K562 (cell line): ENCODE data around the gene MIDN. TPM values are rescaled to one million over a fixed set of nuclear protein-coding genes. Genes with fewer than 3 reads are reported as not detected.
A peak's percentile ranks its signal among the peaks of the same experiment; 100 is the strongest.

Source experiments
- ATAC-seq: fragments of 200-7000 bp; cut with Tn5 transposase; 3 replicates; pipeline ENCODE4 v1.9.1; 2020; ENCODE audit warnings: moderate library complexity
- BruUV-seq: library from RNA; stranded (reverse); fragments of 400-500 nt; replicated peaks from 2 replicates; lab custom pipeline; 2021; lab: Mats Ljungman, UMichigan
- CTCF ChIA-PET: fragments of 300-600 bp; formaldehyde crosslinking; extraction: SDS; loops from one replicate; lab custom pipeline; 2021; ENCODE audit warnings: low intra/inter-chr PET ratio; lab: Yijun Ruan, JAX
- POLR2A ChIA-PET: fragments of 300-600, 350-650 bp; sonication (Branson Sonifier 250); formaldehyde crosslinking; extraction: SDS; loops from one replicate; lab custom pipeline; 2021; ENCODE audit warnings: antibody characterized with exemption, inconsistent platforms; lab: Yijun Ruan, JAX
- DNase-seq, 4 experiments: peaks; one replicate each; pipeline versions ENCODE4 v3.0.0 to v3.0.0-alpha.2; 2011 to 2018; ENCODE audit warnings: low spot score in 3 of 4, mixed read lengths in 3 of 4; ENCODE audit errors: extremely low read depth in 1 of 4
- FAIRE-seq: peaks from 2 replicates; lab custom pipeline; 2011; peaks lifted over from hg19 to GRCh38; lab: Jason Lieb, UNC
- H2AFZ ChIP-seq: 2 replicates; pipeline ENCODE4 v1.6.0; 2011; ENCODE audit warnings: low read depth, low read length, control low read depth, inconsistent platforms
- H3K27ac ChIP-seq: fragments of 200-600 bp; 3 replicates; pipeline ENCODE4 v1.8.0; 2011; ENCODE audit warnings: low read depth, mild to moderate bottlenecking, control low read depth, inconsistent platforms, low read length, moderate library complexity, mixed read lengths; ENCODE audit errors: extremely low read depth
- H3K27me3 ChIP-seq, 2 experiments: fragments of 300-600 bp in 1 of 2; 2 replicates in 1 of 2; 3 replicates in 1 of 2; pipeline versions ENCODE4 v1.6.0 to v1.8.0; 2011; ENCODE audit warnings: inconsistent platforms in 2 of 2, low read length in 2 of 2, mild to moderate bottlenecking in 1 of 2, mixed read lengths in 1 of 2, moderate library complexity in 1 of 2; ENCODE audit not compliant: control insufficient read depth in 2 of 2, insufficient read depth in 2 of 2
- H3K36me3 ChIP-seq: fragments of 300-600 bp; 3 replicates; pipeline ENCODE4 v1.8.0; 2011; ENCODE audit warnings: mild to moderate bottlenecking, low read length, inconsistent platforms; ENCODE audit not compliant: control insufficient read depth, insufficient read depth
- H3K4me1 ChIP-seq, 2 experiments: fragments of 200-600 bp in 1 of 2; replicated peaks in 1 of 2; 2 replicates in 1 of 2; 3 replicates in 1 of 2; pipeline versions ENCODE4 v1.5.1 to v1.8.0; 2011; ENCODE audit warnings: inconsistent platforms in 2 of 2, low read length in 2 of 2, mild to moderate bottlenecking in 1 of 2, mixed read lengths in 1 of 2, moderate library complexity in 1 of 2; ENCODE audit not compliant: control insufficient read depth in 2 of 2, insufficient read depth in 2 of 2
- H3K4me2 ChIP-seq: 2 replicates; pipeline ENCODE4 v1.6.1; 2011; ENCODE audit warnings: low read length, control low read depth, inconsistent platforms, mixed read lengths; ENCODE audit not compliant: insufficient read depth
- H3K4me3 ChIP-seq: fragments of 200-600 bp; sonication (generic), shearing (Covaris generic); 2 replicates; pipeline ENCODE4 v1.5.1; 2016; ENCODE audit warnings: control low read depth, inconsistent platforms
- H3K79me2 ChIP-seq: fragments of 200-600 bp; 3 replicates; pipeline ENCODE4 v1.8.0; 2011; ENCODE audit warnings: low read length, inconsistent platforms; ENCODE audit not compliant: control insufficient read depth, insufficient read depth
- H3K9ac ChIP-seq, 2 experiments: 2 replicates each; pipeline versions ENCODE4 v1.6.0 to v1.6.1; 2011; ENCODE audit warnings: low read depth in 2 of 2, low read length in 2 of 2, control low read depth in 1 of 2, inconsistent platforms in 1 of 2, mild to moderate bottlenecking in 1 of 2, mixed read lengths in 1 of 2; ENCODE audit not compliant: insufficient read depth in 1 of 2
- H3K9me1 ChIP-seq: one replicate; pipeline ENCODE4 v1.6.0; 2011; ENCODE audit warnings: inconsistent platforms, mild to moderate bottlenecking, low read length, moderate library complexity; ENCODE audit not compliant: control insufficient read depth, insufficient read depth
- H3K9me3 ChIP-seq: replicated peaks from 2 replicates; pipeline ENCODE4 v1.5.1; 2011; ENCODE audit warnings: low read depth, low read length, inconsistent platforms; ENCODE audit not compliant: control insufficient read depth, insufficient read depth
- H4K20me1 ChIP-seq: replicated peaks from 2 replicates; pipeline ENCODE4 v1.6.1; 2011; ENCODE audit warnings: low read length, inconsistent platforms, mixed read lengths; ENCODE audit not compliant: control insufficient read depth, insufficient read depth
- CHD2 ChIP-seq: IDR thresholded peaks from 2 replicates; pipeline ENCODE4 v1.6.1; 2011; ENCODE audit warnings: low read depth, low read length
- RAD21 ChIP-seq, 2 experiments: fragments of 250-450 bp in 1 of 2; fragments of 450-650 bp in 1 of 2; sonication (Bioruptor Pico) in 1 of 2; formaldehyde crosslinking in 1 of 2; IDR thresholded peaks in 1 of 2; conservative IDR thresholded peaks in 1 of 2; 2 replicates each; pipeline versions ENCODE4 v1.4.0 to v1.8.0; 2020 to 2022; ENCODE audit warnings: mild to moderate bottlenecking in 2 of 2, moderate library complexity in 1 of 2
- YY1 ChIP-seq, 3 experiments: IDR thresholded peaks; 2 replicates each; pipeline ENCODE4 v1.6.1; 2011; ENCODE audit warnings: low read length in 2 of 3, mild to moderate bottlenecking in 2 of 3, moderate library complexity in 2 of 3, borderline replicate concordance in 1 of 3, control low read depth in 1 of 3, low read depth in 1 of 3; ENCODE audit not compliant: insufficient read depth in 3 of 3, insufficient replicate concordance in 2 of 3, control insufficient read depth in 1 of 3, insufficient read length in 1 of 3; ENCODE audit errors: extremely low read depth in 1 of 3
- WGBS: fragments of 100-300 bp; shearing (Covaris generic); methylation state at CpG from one replicate; pipeline ENCODE4 v1.1.6; 2016; ENCODE audit warnings: low coverage, mixed read lengths; ENCODE audit not compliant: insufficient coverage; ENCODE audit errors: missing lambda C conversion rate; 5-methylcytosine and 5-hydroxymethylcytosine counted together
- in situ Hi-C: fragments of 300-500 bp; cut with MboI; formaldehyde crosslinking; loops from 4 replicates; pipeline ENCODE4 v1.15.0; 2018; ENCODE audit warnings: inconsistent platforms, mixed read lengths
- intact Hi-C: fragments of 100-400 bp; cut with micrococcal nuclease; formaldehyde crosslinking; loops from 2 replicates; pipeline ENCODE4 v1.14.2; 2022
- polyA plus RNA-seq, 8 experiments: library from polyadenylated mRNA; depleted of rRNA in 4 of 8; stranded (reverse) in 5 of 8; unstranded in 3 of 8; fragments of >200 nt; fragmentation: Nextera tagmentation in 2 of 8; fragmentation: Illumina TruSeq in 1 of 8; extraction: Ambion mirVana in 2 of 8; extraction: Trizol in 1 of 8; gene quantifications; 2 replicates each; pipeline versions ENCODE4 v1.2.1 to v1.2.3, GENCODE V29; 2011 to 2014; ENCODE audit warnings: inconsistent platforms in 1 of 8, missing spikeins in 1 of 8
- total RNA-seq, 7 experiments: library from RNA; depleted of rRNA in 6 of 7; stranded (reverse); fragments of >200 nt in 6 of 7; fragmentation: Illumina TruSeq in 2 of 7; extraction: Trizol in 2 of 7; gene quantifications; 2 replicates each; pipeline versions ENCODE4 v1.2.1 to v1.2.3, GENCODE V29; 2011 to 2021; ENCODE audit warnings: low replicate concordance in 1 of 7
- TF ChIP-seq, protein P1 (sequence below): IDR thresholded peaks from 2 replicates; pipeline ENCODE4 v1.6.1; 2016; ENCODE audit warnings: missing genetic modification characterization, missing compliant biosample characterization

Gene MIDN
- total and polyA plus RNA-seq, 9 of the 15 experiments (the other 6 are each of a cell fraction or from before 2014, with no cell fraction given): 0.17 to 120 (median 10.1) TPM

DNA sequence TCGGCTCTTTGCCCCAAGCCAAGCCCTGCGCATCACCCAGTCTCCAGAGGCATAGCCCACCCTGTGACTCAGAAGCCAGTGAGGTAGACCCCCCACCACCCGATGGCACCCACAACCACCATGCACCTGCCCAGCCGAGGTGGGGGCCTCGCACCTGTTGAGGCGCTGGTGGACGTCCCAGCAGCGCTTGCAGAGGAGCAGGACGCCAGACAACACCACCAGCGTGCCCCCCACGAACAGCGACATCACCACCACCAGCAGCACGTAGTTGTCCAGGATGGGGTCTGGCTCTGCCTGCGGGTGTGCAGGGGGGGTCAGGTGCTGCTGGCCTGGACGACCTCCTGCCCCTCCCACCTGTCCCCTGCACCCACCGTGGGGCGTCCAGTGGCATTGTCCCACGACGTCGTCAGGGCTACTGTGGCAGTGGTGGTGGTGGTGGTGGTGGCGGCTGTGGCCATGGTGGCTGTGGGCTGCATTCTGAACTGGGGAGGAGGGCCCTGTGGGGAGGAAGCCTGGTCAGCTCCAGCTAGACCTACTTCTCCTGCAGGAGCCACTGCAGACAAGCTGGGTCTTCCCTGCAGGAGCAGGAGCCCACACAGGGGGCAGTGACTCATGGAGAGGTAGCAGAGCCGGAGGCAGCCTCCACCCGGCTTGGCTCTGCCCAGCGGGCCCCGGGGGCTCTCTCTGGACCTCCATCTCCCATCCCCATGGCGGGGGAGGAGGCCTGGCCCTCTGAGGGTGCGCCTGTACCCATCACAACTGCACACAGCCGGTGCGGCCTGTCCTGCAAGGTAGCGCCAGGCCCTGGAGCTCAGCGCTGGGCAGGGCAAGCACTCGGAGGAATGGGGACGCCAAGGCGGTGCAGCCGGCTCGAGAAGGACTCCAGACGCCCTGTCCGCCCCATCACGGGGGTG is 12.5 kb upstream of the MIDN start:
- Histone ChIP-seq H3K27me3 (no peaks in the 10 kb centered on the region), H3K4me1 (peaks cover 14 to 99% of the 10 kb centered on the region in 2 experiments), H3K9me3 (no peaks in the 10 kb centered on the region), H3K9ac (peak overlapping the region in 1 of 2 experiments; percentile 35; a peak in 1 of 4 replicates), H4K20me1 (no peaks in the 10 kb centered on the region), H3K79me2 (peaks cover 7% of the 10 kb centered on the region; the same call in 1 of the 3 replicates), H2AFZ (no peak overlapping the region), H3K9me1 (no peaks in the 10 kb centered on the region), H3K27ac (no peak overlapping the region), H3K4me2 (no peak overlapping the region), H3K4me3 (no peak overlapping the region), H3K36me3 (peaks cover 40% of the 10 kb centered on the region; the same call in 1 of the 3 replicates)
- intact Hi-C loops: loop anchor here (2.0 kb wide), 1 partner anchor 15 kb away; no protein-coding TSS in a partner anchor
- TF ChIP-seq RAD21 (CRISPR knock-in tag; conservative IDR thresholded peaks at IDR 0.05 in 1 of 2, IDR thresholded peaks at IDR 0.05 in 1 of 2): no peak
- no peak for TF ChIP-seq CHD2
- ATAC-seq (no peak), DNase-seq (no peak), FAIRE-seq (no peak)
- 92% methylated on average over 37 of the region's 39 CpGs for WGBS
- POLR2A ChIA-PET: no interaction called here
- in situ Hi-C loops: loop anchor here (25.0 kb wide), 1 partner anchor 474 kb away; the partner anchor contains the start of gene MISP
- BruUV-seq: no TSS peak
- CTCF ChIA-PET: no interaction called here

DNA sequence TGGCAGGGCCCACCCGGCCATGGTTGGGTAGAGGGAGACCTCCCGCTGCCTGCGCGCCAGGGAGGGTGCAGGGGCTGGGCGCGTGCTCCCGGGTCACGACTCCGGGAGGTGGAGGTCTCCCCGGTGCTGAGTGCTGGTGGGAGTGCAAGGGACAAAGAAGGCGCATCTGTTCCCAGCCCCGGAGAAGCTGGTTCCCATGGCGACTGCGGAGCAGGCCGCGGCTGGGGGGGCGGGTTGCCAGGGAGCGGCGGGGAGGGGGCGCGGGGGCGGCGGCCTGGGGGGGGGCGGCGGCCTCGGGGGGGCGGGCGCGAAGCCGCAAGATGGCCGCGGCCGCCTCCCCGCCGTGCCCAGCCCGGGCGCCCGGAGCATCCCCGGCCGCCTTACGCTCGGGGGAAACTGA is 11.8 kb upstream of the MIDN start:
- CTCF ChIA-PET: no interaction called here
- in situ Hi-C loops (loop anchor here (25.0 kb wide), 1 partner anchor 474 kb away; the partner anchor contains the start of gene MISP), intact Hi-C loops (loop anchor here (2.0 kb wide), 1 partner anchor 16 kb away; no protein-coding TSS in a partner anchor)
- H2AFZ ChIP-seq: no peak overlapping the region
- peak overlapping the region; percentile 70; the same call in 1 of the 2 replicates for H3K4me2 ChIP-seq
- peaks cover 39% of the 10 kb centered on the region; the same call in 1 of the 3 replicates for H3K36me3 ChIP-seq
- H3K9ac ChIP-seq: peak overlapping the region in 1 of 2 experiments; percentile 94; a peak in 2 of 4 replicates
- peak overlapping the region; percentile 55; the same call in 1 of the 2 replicates for H3K4me3 ChIP-seq
- no peaks in the 10 kb centered on the region for H3K9me3 ChIP-seq
- DNase-seq: peak in 2 of 4 experiments; percentile 72 to 74
- TF ChIP-seq, protein P1, sequence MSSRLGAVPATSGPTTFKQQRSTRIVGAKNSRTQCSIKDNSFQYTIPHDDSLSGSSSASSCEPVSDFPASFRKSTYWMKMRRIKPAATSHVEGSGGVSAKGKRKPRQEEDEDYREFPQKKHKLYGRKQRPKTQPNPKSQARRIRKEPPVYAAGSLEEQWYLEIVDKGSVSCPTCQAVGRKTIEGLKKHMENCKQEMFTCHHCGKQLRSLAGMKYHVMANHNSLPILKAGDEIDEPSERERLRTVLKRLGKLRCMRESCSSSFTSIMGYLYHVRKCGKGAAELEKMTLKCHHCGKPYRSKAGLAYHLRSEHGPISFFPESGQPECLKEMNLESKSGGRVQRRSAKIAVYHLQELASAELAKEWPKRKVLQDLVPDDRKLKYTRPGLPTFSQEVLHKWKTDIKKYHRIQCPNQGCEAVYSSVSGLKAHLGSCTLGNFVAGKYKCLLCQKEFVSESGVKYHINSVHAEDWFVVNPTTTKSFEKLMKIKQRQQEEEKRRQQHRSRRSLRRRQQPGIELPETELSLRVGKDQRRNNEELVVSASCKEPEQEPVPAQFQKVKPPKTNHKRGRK (tag): no peak
- peak; percentile 10 to 45 (median 33) for TF ChIP-seq YY1 (IDR thresholded peaks at IDR 0.05; ENCODE audit: borderline replicate concordance in 1 of 3, control insufficient read depth in 1 of 3, extremely low read depth in 1 of 3, insufficient read depth in 3 of 3, insufficient read length in 1 of 3, insufficient replicate concordance in 2 of 3, low read depth in 1 of 3, low read length in 2 of 3)
- peaks cover 18 to 98% of the 10 kb centered on the region in 2 experiments for H3K4me1 ChIP-seq
- 37% methylated on average over 6 of the region's 42 CpGs for WGBS
- POLR2A ChIA-PET: no interaction called here
- H3K79me2 ChIP-seq: peaks cover 8% of the 10 kb centered on the region; the same call in 2 of the 3 replicates
- H3K9me1 ChIP-seq: no peaks in the 10 kb centered on the region
- BruUV-seq: no TSS peak
- H3K27ac ChIP-seq: no peak overlapping the region
- ATAC-seq: no peak
- H3K27me3 ChIP-seq: no peaks in the 10 kb centered on the region
- no peak for FAIRE-seq
- H4K20me1 ChIP-seq: no peaks in the 10 kb centered on the region
